Measurements from ENCODE around the gene NDE1. TPM values are rescaled to one million over a fixed set of nuclear protein-coding genes. Genes with fewer than 3 reads are reported as not detected.

NDE1 gene
- total and polyA plus RNA-seq, 8 donors: 37.1 to 71.7 (median 50.7) TPM

DNA sequence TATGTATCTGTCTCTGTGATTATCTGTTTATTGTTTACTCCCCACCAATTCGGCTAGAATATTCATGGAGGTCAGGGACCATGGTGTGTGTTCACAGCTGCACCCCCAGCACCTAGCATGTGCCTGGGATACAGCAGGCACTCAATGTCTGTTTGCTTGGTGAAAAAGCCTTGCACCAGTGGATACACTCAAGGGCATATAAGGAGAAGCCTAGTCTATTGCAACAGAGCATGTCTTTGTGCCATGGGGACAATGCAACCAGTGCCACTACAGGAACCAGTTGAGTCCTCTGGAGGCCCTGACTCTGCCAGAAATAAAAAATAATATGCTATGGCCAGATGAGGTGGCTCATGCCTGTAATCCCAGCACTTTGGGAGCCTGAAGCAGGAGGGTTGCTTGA lies 93.6 kb downstream of the NDE1 start:
- Histone ChIP-seq H3K27ac (no peak overlapping the region), H3K36me3 (peaks cover 0 to 29% of the 10 kb centered on the region in 2 donors), H3K27me3 (no peaks in the 10 kb centered on the region), H3K4me1 (no peaks in the 10 kb centered on the region), H3K9me3 (peaks cover 0 to 2% of the 10 kb centered on the region in 2 donors), H3K4me3 (no peak overlapping the region)
- no peak for DNase-seq
- TF ChIP-seq, protein P1, sequence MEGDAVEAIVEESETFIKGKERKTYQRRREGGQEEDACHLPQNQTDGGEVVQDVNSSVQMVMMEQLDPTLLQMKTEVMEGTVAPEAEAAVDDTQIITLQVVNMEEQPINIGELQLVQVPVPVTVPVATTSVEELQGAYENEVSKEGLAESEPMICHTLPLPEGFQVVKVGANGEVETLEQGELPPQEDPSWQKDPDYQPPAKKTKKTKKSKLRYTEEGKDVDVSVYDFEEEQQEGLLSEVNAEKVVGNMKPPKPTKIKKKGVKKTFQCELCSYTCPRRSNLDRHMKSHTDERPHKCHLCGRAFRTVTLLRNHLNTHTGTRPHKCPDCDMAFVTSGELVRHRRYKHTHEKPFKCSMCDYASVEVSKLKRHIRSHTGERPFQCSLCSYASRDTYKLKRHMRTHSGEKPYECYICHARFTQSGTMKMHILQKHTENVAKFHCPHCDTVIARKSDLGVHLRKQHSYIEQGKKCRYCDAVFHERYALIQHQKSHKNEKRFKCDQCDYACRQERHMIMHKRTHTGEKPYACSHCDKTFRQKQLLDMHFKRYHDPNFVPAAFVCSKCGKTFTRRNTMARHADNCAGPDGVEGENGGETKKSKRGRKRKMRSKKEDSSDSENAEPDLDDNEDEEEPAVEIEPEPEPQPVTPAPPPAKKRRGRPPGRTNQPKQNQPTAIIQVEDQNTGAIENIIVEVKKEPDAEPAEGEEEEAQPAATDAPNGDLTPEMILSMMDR (IDR thresholded peaks at IDR 0.05): no peak
- intact Hi-C loops (cut with DNase I): no loop called here
- ATAC-seq: no peak

DNA sequence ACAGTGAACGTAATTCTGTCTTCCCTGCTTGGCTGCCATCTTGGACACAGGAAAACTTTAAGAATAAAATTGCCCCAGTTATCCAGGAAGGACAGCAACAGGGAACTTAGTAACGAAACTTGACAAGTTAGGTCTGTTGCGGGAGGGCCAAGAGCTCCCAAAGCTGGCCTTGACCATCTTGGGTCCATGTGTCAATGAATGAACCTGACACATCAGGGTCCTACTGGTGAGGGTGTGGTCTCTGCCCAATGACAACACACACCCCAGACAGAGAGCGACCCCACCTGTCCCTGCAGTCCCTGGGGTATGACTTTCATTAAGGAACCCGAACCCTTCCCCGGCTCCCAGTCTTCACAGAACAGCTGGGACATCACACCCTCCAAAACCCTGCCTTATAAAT lies 96.3 kb downstream of the NDE1 start:
- Histone ChIP-seq H3K27ac (no peak overlapping the region), H3K36me3 (peaks cover 0 to 15% of the 10 kb centered on the region in 2 donors), H3K4me3 (no peak overlapping the region), H3K4me1 (no peaks in the 10 kb centered on the region), H3K9me3 (no peaks in the 10 kb centered on the region), H3K27me3 (no peaks in the 10 kb centered on the region)
- intact Hi-C loops (cut with DNase I): no loop called here
- TF ChIP-seq, protein P1 (IDR thresholded peaks at IDR 0.05): no peak
- ATAC-seq: no peak
- DNase-seq: no peak

GRCh38 chr16:15747937-15748336 lies 97.9 kb downstream of the NDE1 start:
- Histone ChIP-seq H3K4me3 (no peak overlapping the region), H3K27me3 (no peaks in the 10 kb centered on the region), H3K36me3 (peaks cover 0 to 8% of the 10 kb centered on the region in 2 donors), H3K4me1 (no peaks in the 10 kb centered on the region), H3K27ac (no peak overlapping the region), H3K9me3 (no peaks in the 10 kb centered on the region)
- DNase-seq (no peak), ATAC-seq (no peak)
- intact Hi-C loops (cut with DNase I): no loop called here
- TF ChIP-seq, protein P1 (IDR thresholded peaks at IDR 0.05): no peak

GRCh38 chr16:15748654-15749053 lies 98.6 kb downstream of the NDE1 start:
- H3K9me3 ChIP-seq: no peaks in the 10 kb centered on the region
- H3K27ac ChIP-seq: no peak overlapping the region
- intact Hi-C loops (cut with DNase I): no loop called here
- H3K36me3 ChIP-seq: peaks cover 0 to 3% of the 10 kb centered on the region in 2 donors
- H3K4me1 ChIP-seq: no peaks in the 10 kb centered on the region
- DNase-seq: no peak
- no peak for ATAC-seq
- H3K27me3 ChIP-seq: no peaks in the 10 kb centered on the region
- no peak overlapping the region for H3K4me3 ChIP-seq
- TF ChIP-seq, protein P1 (IDR thresholded peaks at IDR 0.05): no peak

GRCh38 chr16:15749371-15749770 lies 99.3 kb downstream of the NDE1 start:
- Histone ChIP-seq H3K9me3 (no peaks in the 10 kb centered on the region), H3K27me3 (no peaks in the 10 kb centered on the region), H3K4me1 (no peaks in the 10 kb centered on the region), H3K4me3 (no peak overlapping the region), H3K36me3 (no peaks in the 10 kb centered on the region), H3K27ac (no peak overlapping the region)
- DNase-seq (no peak), ATAC-seq (no peak)
- TF ChIP-seq, protein P1 (IDR thresholded peaks at IDR 0.05): no peak
- intact Hi-C loops (cut with DNase I): no loop called here
